GM18867 (cell line): ENCODE measurements around the gene CCNY.
"Not testable (repeated sequence)": the region's sequence is repeated elsewhere in the genome, so short reads cannot be mapped to it uniquely, and the experiment has no call there.

Source experiments
- ATAC-seq: cut with Tn5 transposase; IDR thresholded peaks from one replicate; pipeline ENCODE4 v1.9.1; 2021; ENCODE audit warnings: mild to moderate bottlenecking, moderate library complexity; ENCODE audit not compliant: unreplicated experiment

Gene CCNY

DNA sequence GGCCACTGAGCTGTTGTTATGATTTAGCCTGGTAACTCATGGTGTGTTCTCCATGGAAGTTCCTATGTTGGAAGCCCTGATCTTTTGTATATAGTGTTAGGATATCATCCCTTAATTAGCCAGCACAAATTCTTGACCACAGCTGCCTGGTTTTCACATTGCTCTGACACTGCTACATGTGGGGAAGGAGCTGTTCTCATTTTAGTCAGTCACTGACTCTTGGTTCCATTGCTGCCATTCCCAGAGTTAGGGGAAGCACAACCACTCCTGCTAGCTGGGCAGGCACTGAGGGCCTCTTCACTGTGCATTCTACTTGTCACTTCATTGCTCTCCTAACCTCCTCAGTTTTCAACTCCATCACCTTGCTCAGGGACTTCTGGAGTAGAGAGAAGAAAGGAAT is 170.4 kb downstream of the CCNY start:
- ATAC-seq, result no peak

DNA sequence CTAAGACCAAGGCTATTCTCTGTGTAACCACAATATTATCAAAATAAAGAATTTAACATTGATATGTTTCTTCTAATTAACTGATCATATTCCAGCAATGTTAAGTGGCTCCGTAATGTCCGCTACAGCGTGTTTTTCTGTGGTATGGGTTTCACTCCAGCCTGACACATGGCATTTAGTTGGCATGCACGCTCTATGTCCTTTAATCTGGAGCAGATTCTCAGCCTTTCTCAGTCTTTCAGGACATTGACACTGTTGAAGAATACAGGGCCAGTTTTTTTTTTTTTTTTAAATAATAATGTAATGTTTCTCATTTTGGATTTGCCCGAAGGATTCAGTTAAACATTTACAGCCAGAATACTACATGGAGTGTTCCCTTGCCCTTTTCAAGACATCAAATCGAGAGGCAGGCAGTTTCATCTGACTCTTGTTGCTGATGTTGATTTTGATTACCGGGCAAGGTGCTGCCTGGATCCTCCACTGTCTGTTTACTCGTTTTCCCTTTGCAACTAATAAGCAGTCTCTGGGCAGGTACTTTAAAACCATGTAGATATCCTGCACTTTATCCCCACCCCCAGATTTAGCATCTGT is 171.3 kb downstream of the CCNY start:
- ATAC-seq, result no peak

DNA sequence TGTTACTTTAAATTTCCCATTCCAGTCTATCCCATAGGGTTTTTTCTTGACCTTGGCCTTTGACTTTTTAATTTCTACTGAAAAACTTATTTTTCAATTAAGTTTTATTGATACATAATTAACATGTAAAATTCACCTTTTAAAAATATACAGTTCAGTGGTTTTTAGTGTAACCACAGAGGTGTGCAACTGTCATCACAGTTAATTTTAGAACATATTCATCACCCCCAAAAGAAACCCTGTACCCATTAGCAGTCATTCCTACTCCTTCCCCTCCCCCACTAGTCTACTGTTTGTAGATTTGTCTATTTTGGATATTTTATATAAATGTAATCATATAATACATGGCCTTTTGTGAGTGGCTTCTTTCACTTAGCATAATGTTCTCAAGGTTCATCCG is 172.3 kb downstream of the CCNY start:
- peak; percentile 38 for ATAC-seq

DNA sequence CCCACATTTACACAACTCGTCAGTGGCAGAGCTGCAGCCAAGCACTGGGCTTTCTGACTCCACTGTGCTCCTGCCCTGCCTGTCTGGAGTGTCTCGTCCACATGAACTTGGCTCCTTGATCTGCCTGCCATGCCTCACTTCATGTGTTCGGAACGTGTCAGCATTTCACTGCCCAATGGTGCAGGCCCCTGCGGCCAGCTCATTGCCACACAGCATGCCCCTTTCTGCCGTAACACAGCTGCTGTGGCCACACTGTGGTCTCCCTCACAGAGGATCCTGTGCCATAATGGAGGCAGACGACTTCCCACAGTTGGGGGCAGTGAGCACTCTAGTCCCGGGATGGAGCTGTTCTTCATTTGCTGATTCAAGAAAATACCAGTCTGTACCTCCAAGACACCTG is 174.6 kb downstream of the CCNY start:
- ATAC-seq, result no peak

DNA sequence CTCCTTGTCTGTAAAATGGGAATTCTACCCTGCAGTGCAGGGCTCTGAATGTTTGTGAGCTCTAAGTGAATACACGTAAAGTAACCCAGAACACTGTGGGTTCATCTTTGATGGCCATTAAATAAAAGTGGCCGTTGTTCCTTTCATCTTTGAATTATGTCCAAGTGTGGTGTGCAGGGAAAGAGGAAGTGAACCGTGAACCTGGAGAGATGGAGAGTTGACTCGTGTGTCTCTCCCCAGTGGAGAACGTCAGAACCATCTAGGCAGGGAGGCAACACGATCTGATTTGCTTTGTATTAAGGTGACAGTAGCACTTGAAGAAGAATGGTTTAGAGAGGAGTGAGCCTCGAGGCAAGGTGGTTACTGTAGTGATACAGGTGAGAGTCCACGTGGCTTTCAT is 175.3 kb downstream of the CCNY start:
- no peak for ATAC-seq

DNA sequence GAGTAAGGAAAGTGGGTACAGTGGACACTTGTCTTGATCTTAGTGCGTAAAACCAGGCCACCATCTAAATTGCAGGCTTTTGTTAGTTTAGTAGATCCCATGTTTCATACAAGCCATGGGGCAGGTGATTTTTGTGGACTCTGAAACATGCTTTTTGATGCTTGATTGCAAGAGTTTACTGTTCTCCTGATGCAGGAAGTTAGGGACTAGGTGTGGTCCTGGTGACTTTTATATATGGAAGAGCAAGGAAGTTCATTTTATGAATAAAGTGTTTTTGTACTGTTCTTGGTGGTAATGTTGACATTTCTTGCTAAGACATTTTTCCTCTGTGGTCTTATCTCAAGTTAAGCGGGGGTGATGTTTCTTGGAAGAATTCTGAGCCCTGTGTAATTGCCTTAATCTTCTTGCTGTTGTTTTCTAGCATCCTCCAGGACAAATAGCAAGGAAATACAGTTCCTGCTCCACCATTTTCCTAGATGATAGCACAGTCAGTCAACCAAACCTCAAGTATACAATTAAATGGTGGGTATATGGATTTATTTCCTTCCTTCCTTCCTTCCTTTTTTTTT is 179.9 kb downstream of the CCNY start:
- ATAC-seq, result no peak

DNA sequence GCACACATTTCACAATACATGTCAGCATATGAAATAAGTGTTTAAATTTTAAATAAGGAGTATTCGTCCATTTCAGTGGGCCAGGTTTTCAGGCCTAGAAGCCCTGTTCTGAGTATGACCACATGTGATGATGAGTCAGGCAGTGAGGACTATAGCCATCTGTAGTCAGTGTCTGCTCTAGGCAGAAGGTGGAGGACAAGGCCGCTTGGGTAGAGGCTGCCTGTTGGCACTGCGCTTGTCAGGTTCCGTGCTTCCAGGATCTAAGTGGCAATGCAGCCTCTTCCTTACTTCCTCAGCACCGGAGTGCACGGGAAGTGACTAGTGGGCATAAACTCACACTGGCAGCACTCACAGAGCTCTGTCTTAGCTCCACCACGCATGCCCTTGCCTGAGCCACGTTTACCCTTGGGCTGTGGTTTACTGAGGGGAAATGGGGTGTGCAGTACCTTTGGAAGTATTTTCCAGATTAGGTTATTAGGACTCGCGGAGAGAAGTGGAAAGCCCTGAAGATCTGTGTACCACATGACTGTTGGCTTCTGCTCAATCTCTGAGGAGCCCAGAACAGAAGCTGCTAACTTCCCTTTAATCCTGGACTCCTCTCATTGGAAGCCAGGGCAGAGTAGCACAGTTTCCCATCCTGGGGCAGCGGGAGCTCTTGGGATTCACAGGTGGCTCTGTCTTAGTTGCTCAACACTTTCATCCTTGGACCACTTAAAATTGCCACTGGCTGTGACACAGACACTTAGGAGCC is 181.3 kb downstream of the CCNY start:
- ATAC-seq, result no peak

DNA sequence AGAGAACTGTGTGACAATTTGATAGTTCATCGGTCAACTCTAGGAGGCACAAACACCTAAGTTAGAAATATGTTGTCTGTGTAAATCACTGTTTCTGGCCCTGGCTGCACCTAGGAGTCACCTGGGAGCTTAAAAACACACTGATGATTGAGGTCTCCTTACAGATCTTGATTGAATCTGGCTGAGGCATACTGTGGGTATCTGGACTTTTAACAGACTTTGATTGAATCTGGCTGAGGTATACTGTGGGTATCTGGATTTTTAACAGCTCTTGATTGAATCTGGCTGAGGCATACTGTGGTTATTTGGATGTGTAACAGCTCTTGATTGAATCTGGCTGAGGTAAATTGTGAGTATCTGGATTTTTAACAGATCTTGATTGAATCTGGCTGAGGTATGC is 181.9 kb downstream of the CCNY start:
- ATAC-seq, result not testable (repeated sequence)

DNA sequence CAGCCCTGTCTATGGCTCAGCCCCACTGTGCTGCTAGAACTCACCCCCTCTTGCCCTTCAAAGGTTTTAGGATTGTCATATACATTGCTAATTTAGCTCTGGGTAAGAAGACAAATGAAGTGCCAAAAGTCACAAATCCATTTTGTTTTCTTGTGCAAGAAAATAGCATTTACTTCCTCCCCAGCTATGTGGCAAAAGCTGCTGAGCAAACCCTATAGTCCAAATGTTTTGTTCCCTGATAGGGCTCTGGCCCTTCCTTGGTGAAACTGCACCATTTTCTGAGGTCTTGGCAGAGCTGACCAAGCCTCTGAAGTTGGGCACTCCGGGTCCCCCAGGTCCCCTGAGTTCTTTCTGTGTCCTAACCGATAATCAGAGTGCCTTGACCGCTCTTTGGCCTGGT is 184.7 kb downstream of the CCNY start:
- no peak for ATAC-seq

DNA sequence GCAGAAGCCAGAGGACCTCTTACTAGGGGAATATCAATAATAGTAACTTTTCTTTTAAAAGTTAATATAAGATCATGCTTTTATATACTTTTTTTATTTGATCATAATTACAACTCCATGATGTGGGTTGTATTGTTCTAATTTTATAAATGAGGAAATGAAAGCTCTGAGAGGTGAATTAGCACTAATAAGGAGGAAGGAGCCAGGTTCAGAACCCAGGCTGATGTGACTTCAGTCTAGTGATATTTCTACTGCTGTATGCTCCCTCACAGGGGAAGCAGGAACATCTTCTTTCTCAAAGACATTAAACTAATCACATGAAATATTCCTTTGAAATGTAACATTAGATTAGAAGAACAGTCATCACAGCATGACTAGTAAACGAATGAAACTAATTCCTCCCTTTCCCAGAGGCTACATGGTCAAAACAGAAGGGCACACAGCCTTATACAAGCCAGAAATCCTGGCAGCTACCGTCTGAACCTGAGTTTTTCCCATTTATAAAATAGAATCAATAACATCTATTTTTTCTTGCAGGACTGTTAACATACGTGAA is 187.4 kb downstream of the CCNY start:
- no peak for ATAC-seq

DNA sequence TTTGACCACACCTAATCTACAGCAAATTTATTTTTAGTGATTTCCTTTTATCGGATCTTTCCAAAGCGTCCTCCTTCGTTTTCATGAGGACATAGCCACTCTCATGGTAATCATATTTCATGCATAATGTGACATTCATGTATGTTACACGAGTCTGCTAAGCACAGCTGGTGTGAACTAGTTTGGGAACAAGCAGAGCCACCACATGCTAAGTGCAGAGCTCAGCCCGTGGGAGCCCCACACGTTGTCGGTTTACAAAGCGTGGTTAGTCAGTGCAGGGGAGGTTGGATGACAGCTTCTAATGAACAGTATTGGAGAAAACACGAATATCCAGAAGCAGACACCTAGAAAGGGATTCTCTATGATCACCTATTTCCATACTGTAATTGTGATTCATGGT is 190.4 kb downstream of the CCNY start:
- ATAC-seq, result no peak

DNA sequence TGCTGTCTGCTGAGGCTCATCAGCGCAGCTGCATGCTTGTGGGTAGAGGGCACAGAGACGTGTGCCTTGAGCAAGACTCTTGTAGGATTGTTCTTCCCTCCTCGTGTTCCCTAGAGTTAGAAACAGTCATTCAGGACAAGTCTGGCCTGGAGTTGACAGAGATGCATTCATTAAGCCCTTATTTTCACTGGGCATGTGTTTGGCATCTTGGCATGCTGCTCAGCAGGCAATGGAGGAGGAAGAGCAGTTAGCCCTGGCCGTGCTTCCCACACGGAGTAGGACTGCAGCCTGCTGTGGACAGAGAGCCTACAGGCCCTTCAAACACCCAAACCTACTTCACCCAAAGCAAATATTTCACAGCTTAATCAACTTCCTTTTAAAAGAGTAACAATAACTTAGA is 195.8 kb downstream of the CCNY start:
- ATAC-seq, result no peak

DNA sequence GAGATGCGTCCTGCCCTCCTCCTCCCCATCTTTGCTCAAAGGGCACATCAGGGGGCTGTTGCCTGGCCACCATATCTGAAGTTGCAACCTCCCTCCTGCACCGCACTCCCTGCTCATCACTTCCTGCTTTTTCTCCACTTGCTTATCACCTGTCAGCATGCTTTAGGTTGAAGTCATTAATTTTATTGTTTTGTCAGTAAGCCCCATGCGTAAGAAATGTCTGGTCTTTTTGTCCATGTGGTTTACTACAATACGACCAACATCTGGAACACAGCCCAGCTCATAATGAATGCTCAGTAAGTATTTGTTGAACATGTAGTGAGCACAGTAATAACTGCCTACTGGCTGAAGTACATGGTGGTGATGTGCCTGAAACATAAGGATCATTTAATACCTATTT is 197.3 kb downstream of the CCNY start:
- no peak for ATAC-seq

DNA sequence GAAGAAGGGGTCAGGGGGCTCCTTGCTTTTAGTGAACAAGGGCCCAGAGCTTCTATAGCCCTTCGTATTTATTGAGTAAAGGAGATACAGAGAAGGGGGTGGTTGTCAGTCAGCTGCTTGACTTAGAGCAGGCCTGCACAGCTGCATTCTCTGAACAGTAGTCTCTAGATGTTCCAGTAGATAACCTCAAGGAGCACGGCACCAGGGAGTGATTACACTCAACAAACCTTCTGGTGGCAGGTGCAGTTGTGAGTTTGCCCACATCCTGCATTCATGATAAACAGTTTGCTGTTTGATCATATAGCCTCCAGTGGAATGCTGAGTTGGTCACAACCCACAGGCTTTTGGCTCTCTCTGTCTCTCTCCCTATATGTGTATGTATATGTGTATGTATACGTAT is 198.8 kb downstream of the CCNY start:
- no peak for ATAC-seq

DNA sequence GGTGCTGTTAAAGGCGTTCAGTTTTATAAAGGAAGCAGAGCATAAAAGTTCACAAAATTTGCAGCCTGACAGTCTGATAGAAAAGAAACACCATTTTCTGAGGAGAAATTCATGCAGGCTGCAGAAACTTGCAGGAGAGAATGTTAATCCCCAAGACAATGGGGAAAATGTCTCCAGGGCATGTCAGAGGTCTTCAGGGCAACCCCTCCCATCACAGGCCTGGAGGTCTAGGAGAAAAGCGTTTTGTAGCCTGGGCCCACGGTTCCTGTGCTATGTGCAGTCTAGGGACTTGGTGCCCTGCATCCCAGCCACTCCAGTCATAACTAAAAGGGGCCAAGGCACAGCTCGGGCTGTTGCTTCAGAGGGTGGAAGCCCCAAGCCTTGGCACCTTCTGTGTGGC is 200.5 kb downstream of the CCNY start:
- ATAC-seq, result no peak

DNA sequence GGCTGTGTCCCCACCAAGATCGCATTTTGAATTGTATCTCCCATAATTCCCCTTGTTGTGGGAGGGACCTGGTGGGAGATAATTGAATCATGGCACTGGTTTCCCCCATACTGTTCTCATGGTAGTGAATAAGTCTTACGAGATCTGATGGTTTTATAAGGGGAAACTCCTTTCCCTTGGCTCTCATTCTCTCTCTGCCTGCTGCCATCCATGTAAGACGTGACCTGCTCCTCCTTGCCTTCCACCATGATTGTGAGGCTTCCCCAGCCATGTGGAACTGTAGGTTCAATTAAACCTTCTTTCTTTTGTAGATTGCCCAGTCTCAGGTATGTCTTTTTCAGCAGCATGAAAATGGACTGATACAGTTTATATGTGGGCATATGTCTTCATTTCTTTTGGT is 201.6 kb downstream of the CCNY start:
- ATAC-seq, result not testable (repeated sequence)

DNA sequence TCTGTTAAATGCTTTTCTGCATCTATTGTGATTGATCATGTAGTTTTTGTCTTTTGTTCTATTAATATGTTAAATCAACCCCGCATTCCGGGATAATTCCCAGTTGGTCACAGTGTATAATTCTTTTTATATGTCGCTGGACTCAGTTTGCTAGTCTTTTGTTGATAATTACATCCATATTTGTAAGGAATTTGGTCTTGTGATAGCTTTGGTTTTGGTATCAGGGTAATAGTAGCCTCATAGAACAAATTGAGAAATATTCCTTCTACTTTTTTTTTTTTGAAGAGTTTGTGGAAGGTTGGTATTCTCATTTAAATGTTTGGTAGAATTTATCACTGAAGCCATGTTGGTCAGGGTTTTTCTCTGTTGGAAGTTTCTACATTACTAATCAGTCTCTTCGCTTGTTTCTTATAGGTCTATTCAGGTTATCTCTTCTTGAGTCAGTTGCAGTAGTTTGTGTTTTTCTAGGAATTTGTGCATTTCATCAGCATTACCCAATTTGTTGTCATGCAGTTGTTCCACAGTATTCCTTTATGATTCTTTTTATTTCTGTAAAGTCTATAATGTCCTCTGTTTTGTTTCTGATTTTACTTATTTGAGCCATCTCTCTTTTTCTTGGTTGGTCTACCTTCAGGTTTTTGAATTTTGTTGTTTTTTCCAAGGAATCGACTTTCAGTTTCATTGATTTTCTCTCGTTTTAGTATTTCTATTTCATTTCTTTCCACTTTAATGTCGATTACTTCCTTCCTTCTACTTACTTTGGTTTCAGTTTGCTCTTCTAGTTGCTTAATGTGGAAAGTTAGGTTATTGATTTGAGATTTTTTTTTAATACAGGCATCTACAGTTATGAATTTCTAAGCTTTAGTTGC is 204.2 kb downstream of the CCNY start:
- no peak for ATAC-seq

DNA sequence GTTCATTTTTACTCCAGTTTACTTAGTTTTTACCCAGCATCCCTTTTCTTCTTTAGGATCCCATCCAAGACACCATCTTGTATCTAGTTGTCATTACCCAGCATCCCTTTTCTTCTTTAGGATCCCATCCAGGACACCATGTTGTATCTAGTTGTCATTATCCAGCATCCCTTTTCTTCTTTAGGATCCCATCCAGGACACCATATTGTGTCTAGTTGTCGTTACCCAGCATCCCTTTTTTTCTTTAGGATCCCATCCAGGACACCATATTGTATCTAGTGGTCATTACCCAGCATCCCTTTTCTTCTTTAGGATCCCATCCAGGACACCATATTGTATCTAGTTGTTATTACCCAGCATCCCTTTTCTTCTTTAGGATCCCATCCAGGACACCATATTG is 205.4 kb downstream of the CCNY start:
- ATAC-seq, result no peak

DNA sequence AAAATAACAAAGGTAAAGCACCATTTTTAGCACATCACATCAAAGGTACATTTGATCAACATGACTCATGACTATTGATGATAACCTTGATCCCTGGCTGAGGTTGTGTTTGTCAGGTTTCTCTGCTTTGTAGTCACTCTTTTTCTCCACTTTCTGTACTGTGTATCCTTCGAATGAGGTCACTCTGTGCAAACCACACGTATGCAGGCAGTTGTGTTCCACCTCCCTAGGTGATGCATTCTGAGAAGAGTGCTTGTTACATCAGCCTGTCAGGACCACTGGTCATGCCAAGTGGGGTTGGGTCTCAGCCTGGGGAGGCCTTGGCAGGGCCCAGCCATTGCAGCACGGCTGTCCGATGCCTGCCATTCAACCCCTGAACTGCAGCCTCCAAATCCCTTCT is 206.0 kb downstream of the CCNY start:
- ATAC-seq, result no peak

DNA sequence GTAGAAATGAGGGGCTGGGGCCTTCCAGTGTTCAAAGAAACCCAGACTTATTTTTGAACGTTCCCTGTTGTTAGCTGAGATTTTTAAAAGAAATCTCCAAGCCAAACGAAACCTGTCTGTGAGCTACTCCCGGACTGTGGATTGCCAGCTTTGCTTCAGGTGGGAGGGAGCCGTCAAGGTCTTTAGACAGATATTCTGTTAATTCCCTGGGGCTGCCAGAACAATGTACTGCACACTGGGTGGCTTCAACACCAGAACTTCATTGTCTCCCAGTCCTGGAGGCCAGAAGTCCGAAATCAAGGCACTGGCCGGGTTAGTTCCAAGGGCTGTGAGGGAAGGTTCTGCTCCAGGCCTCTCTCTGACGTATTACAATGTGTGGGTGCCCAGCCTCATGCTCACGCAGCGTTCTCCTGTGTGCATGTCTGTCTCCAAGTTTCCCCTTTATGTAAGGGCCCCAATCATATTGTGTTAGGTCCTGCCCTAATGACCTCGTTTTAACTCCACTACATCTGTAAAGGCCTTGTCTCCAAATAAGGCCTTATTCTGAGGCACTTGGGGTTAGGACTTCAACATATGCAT is 208.9 kb downstream of the CCNY start:
- no peak for ATAC-seq
